Measurements from ENCODE around the gene PDZD8.

Gene PDZD8

DNA sequence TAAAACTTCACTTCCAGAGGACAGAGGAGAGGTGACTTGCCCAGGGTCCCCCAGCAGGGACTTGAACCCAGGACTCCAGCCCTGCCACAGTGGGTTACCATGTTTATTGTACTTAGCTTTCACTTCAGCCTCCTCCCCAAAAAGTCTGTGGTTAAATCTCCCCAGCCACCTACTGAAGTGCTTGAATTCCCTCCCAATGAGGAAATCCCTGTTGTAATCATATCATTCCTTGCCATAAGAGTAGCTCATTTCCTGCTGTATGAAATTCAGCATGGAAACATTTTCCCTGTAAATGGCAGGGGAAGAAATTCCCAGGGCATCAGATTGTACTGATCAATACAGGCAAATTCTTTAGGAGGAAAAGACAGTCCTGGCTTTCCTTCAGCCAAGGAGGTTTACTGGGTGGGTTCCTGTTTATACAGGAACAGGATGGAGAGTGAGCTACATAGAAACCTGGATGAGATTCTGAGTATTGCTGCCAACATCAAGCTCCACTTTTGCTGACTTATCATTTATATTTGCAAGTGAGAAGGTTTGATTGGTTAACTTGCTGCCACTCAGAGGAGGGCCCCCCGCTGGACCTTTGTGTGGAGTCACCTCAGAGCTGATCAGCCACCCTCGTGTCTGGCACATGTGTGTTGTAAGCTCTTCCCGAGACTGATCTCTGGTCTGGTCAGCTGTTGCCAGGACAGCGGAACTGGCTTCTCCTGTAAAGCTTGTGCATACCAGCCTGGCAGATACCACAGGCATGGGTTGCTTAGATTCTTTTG is 16.4 kb upstream of the PDZD8 start:
- no peak for DNase-seq (ENCODE audit: low spot score)

DNA sequence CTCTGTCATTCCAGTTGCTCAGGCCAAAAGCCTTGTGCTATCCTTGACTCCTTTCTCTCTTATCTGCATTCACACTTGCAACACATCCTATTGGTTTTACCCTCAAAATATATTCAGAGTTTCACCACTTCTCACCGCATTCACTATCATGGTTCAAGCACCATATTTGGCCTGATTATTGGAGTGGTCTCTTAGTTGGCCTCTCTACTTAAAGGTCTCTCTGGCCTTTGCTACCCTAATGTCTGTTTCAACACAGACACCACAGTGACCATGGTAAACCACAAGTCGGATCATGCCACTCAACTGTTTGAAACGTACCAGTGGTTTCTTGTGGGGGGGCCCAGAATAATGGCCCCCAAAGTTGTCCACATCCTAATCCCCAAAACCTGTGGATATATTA is 15.2 kb upstream of the PDZD8 start:
- no peak for DNase-seq (ENCODE audit: low spot score)

DNA sequence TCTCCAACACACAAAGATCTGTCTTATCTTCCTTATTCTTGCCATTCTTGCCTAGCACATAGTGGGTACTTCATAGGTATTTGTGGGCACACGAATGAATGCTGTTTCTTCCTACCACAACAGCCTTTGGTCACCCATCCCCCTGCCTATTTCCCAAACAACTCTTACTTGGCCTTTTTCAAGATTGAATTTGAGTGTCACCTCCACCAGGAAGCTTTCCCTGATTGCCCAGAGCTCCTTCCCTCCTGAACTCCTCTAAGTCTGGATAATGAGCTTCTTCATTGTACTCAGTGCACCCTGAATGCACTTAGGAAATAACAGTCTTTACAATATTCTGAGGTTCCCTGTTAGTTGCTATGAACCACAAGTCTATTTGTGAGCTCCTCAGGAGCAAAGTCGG is 11.6 kb upstream of the PDZD8 start:
- DNase-seq (ENCODE audit: low spot score), result no peak

DNA sequence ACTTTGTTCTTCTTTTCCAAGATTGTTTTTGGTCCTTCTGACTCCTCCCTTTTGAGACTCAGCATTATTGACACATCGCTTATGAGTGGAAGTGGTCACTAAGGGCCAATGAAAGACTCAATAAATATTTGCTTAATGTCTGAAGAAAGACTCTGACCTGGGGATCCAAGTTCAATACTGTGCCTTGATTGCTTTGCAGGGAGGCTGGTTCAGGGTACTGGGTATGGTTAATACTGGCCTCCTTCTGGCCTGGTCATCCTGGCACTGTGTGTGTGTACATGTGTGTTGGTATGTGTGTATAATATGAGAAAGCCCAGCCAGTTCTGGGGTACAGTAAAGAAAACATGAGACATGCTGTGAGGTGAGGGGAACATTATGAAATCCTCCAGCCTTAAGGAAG is 7.6 kb upstream of the PDZD8 start:
- DNase-seq (ENCODE audit: low spot score), result no peak

DNA sequence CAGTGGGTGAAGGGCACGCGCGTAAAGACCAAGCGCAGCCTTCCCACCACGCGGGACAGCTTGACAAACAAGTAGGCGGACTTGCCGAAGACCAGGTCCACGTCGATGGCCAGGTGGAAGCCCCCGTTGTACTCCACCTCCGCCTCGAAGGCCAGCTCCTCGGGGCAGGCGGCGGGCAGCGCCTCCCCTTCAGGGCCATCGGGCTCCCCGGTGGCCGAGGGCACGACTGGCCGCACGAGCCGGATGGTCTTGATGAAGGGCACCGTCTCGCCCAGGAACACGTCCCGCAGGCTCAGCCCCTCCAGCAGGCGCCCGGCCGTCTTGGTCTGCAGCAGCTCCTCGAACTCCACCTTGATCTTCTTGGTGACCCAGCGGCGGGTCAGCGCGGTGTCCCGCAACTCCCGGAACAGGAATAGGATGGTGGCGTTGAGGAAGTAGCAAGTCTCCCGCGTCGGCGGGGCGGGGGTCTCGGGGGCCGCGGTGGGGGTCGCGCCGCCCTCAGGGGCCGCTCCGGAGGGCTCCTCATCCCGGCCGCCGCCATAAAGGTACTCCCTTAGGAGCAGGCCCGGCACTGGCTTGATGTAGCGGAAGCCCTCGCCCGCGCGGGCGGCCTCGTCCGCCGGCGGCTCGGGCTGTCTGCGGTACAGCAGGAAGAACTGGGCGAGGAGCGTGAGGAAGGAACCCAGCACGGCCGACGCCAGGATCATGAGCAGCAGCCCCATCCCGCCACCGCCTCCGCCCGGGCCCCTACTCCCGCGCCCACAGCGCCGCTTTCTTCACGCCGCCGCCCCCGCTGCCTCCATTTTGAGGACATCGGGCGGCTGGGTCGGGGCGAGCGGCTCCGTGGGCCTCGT is 507 bp downstream of the PDZD8 start:
- DNase-seq (ENCODE audit: low spot score), result no peak

DNA sequence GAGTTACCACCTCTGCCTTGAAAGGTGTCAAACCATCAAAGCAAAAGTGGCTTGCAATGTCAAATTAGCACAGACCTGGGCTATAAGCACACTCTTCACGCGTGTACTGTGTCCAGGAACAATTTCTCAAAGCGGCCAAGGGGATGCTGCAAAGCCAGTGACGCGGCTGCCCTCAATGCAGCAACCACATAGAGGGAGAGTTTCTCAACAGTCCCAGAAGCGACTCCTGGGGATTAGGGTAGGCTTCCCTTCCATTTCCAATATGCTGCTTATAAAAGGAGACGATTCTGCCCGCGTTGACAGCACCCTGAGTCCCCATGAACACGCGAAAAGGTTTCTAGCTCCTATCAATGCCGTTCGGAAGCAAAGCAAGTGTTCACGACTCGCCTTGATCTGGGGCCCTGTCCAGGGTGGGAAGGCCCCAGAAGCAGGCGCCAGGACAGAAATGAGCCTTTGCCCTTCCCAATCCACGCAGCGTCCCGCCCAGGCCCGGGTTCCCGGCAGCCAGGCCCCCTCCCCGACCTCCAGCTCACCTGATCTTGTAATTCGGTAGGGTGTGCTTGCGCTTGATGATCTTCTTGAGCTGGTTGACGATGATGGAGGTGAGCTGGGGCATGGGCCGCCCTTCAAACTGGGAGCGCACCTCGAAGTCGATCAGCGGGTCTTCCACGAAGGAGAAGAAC is 1.3 kb downstream of the PDZD8 start:
- DNase-seq (ENCODE audit: low spot score), result peak; percentile 32

DNA sequence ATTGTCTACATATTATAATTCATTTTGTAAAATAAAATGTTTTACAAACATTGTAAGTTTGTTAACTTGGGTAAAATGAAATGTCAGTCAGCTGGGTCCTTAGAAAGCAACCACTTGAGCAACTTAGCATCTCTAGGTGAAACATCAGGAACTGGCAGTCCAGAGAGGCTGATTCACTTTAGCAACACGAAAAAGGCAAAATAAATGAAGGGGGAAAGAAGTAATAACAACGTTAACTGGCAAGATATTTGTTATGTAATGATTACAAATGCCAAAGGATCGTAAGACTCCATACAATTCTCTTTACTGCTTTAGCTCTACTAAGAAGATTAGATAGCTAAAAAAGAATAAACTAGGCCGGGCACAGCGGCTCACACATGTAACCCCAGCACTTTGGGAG is 5.0 kb downstream of the PDZD8 start:
- DNase-seq (ENCODE audit: low spot score), result no peak

DNA sequence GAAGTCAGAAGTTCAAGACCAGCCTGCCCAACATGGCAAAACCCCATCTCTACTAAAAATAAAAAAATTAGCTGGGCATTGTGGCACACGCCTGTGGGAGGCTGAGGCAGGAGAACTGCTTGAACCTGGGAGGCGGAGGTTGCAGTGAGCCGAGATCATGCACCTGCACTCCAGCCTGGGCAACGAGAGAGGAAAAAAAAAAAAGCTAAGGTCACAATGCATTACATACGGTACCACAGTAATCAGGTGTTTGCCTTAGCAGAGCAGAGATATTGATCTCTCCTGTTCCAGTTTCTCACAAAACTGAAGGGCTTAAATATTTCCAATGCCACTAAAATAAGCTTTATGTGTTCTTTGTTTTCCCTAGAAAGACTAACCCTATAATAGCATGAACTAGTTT is 7.5 kb downstream of the PDZD8 start:
- no peak for DNase-seq (ENCODE audit: low spot score)

DNA sequence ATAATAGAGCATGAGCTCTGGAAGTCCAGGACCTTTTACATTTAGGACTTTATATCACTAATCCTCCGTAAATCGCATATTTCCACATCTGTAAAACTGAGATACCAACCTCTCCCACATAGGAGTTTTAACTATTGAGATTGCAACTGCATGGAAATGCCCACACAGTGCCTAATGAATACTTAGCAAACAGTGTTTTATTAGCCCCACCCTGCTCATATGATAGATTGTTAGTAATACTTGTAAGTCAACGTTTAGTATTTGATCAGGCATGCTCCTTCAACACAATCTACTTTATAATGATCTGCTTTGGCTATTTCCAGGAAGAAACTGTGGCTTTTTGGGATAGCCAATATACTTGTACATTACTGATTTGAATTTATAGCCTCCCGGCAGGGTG is 8.5 kb downstream of the PDZD8 start:
- no peak for DNase-seq (ENCODE audit: low spot score)

DNA sequence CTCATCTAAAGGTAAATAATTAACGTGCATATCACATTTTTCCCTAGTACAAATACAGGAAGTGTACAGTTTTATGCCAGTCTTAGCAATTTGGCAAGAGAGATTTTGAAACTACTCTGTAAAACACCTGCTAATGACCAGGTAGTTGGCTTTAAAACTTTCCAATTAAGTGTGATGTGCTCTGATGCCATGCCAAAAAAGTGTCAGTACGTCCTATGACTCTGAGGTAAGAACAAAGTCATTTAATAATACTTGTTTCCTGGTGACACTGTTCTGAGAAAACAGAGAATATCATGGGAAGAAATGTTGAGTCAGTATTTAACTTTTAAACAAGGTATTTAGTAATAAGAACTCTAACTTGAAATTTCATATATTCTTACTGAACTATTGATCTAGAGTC is 9.6 kb downstream of the PDZD8 start:
- no peak for DNase-seq (ENCODE audit: low spot score)

DNA sequence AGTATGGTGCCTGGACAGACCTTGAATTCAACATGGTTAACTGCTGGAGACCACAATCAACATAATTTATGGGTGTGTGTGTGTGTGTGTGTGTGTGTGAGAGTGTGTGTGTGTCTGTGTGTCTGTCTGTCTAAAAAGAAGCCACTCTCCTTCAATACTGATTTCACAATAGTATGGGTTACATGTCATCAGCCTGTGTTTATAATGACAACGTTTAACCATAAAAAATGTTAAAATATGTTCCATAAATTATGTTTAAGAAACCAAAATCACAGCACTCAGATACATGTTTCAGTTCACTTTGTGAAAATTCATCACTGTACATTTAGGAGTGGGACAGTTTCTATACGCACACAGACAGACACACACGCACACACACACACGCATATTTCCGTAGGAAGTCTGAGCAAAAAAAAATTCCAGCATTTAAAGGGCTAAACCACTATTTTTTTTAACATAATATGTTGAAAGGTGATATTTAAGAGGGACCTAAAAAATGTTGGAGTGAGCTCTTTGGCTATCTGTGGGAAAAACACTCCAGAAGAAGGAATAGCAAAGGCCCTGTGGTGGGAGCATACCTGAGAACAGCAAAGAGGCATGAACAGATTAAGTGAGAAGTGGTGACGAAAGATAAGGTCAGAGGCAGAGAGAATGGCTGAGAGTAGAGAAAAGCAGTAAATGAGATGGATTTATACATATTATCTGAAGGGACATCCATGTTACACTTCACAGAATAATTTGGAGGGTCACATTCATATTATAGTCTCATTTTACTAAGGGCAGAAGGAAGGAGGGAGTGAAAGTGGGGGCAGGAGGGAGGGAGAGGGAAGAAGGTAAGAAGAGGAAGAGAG is 10.9 kb downstream of the PDZD8 start:
- no peak for DNase-seq (ENCODE audit: low spot score)

DNA sequence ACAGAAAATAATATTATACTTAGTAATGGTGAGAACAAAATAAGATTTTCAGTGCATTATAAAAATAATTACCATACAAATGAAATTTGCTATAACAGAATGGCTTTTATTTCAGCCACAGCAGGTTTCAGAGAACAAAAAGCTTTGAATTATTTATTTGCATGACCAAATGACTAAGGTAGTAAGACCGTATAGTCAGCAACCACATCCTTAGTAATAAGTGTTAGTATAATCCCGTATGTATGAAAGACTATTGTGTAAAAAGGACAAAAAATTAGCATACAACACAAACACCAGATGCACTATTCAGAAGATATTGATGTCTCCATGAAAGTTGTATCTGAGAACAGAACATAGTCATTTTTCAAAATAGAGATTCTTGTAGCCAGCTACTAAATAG is 12.2 kb downstream of the PDZD8 start:
- no peak for DNase-seq (ENCODE audit: low spot score)

DNA sequence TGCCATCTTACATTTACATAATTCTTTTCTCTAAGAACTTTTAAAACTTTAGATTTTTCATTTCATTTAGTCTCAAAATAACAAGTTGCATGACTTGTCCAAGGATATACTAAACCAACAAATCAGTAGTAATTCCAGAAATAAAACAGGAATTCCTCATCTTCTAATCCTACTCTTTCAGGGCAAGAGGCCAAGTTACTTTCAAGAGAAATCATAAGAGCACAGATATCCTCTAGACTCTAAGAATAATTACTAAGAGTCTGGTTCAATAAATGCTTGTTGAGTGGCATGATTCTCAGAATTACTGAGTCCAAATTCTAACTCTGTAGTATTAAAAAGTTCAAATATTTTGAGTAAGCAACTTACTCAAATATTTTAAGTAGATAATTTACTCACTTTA is 12.9 kb downstream of the PDZD8 start:
- no peak for DNase-seq (ENCODE audit: low spot score)

DNA sequence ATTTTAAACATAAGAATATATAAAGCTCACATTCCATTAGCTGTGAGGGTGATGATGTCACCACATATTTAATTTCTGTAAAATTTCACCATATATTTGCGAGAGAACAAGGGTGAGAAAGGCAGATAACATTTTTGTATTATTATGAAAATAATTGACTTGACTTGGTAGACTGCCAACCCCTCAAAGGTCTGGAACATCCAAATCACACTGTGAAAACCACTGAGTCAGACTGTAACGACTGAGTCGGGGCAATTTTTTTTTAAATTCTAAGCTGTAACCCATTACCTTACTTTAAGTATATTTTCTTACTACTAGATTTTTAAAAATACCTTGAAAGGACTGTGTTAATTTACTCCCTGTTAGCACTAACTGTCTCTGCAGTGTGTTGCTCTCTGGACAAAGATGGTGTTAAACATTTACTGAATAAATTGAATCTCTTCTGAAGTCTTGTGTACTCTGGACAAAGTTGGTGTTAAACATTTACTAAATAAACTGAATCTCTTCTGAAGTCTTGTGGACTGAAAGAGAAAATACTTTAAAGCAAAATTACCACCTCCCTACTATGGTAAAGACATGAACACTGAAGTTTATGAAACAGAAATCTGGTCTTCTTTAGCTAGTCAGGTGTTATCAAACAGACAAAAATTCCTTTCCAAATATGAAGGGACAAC is 14.1 kb downstream of the PDZD8 start:
- DNase-seq (ENCODE audit: low spot score), result no peak

DNA sequence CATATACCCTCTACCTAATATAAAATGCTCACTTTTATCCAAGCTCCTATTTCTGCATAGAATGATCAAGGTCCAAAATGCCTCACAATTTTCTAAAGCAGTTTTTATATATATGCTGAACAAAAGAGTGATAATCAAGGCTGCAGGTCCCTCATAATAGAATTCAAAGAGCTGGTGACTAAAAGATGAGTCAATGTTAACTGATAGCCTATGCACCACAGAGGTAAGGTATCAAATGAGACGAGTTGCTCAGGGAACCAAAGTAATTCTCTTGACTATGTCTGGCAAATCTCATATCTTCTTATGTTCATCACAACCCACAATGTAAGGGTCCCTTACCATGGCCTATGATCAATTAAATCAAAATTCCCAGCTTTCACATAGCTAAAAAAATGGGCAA is 15.2 kb downstream of the PDZD8 start:
- DNase-seq (ENCODE audit: low spot score), result no peak

DNA sequence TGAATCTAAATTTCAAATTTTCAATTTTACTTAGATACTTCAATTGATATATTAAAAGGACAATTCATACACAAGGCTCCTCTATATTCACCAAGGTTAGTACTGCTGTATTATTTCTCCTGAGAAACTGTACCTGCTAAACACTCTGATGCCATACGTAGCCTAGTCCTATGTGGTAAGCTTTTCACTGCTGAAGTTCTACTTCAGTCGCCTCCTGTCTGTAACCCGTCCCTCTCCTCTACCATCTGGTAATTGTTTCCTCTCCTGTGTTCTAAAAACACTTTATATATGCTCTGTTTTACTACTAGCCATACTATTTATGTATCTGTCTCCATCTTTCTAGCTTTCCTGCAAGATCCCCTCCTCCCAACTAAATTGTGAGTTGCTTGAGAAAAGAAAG is 20.2 kb downstream of the PDZD8 start:
- no peak for DNase-seq (ENCODE audit: low spot score)

DNA sequence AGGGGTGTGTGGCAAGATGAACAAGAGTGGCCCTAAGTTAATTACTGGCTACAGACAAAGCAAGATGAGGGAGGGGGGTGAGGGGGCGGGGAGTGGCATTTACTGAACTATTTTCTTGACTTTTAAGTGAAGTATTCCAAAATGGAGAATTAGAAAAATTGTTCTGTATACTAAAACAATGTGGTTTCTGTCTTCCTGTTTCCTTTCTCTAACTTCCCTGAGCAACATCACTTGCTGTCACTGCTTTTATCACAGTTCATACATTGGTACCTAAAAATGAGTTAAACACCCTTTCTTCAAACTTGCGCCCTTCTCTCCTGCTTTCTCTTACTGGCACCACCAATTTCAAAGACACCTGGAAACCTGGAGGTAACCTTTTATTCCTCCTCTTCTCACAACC is 21.6 kb downstream of the PDZD8 start:
- no peak for DNase-seq (ENCODE audit: low spot score)

DNA sequence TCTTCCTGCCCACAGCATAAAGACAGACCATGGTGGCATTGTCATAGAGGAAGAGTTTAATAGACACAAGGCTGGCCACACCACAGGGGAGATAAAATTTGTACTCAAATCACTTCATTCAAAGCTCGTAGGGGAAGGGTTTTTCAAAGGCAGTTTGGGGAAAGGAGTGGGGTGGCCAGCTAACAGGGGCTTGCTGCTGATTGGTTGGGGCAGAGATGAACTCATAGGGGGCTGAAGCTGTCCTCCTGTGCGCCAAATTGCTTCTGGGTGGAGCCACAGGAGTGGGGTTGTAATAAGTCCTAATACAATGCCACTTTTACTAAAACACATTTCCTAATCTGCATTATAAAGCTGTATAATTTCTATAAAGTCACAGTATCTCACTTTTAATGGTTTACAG is 22.5 kb downstream of the PDZD8 start:
- DNase-seq (ENCODE audit: low spot score), result no peak

DNA sequence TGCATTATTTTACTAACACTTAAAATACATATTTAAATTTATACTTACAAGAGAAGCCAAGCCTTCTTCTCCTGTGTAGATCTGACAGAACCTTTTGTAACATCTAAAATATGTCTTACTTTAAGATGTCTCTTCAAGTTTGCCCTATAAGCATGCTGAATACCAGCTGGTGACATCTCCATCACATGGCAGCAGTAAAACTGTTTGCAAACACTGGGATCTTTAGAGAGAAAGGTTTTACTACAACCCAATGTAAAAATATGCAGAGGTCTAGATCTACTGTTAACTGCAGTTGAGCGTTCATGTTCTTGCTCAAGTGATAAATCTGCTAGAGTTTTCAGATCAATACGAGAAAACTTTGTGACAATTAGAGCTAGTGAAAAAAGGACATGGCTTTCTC is 23.2 kb downstream of the PDZD8 start:
- DNase-seq (ENCODE audit: low spot score), result no peak

DNA sequence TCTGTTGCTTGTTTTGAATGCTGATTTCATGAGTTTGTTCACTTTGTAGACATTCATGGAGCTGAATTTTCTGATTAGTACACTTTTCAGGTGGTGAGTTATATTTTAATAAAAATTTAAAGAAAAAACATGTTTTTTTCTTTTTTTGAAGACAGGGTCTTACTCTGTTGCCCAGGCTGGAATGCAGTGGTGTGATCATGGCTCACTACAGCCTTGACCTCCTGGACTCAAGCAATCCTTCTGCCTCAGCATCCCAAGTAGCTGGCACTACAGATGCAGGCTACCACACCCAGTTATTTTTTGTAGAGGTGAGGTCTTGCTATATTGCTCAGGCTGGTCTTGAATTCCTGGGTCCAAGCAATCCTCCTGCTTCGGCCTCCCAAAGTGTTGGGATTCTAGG is 23.7 kb downstream of the PDZD8 start:
- no peak for DNase-seq (ENCODE audit: low spot score)

DNA sequence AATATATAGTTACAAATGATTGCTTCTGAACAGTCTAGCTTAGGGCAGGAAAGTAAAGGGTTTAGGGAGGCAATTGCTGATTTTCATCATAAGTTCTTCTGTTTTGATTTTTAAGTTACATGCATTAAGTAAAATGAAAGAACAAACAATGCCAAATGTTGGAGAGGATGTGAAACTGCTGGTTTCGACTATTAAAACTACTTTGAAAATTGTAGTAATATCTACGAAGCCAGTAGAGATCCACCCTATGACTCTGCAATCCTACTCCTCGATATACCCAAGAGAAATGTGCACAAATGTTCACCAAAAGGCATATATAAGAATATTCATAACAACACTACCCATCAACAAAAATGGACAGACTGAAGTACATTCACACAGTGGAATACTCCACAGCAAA is 24.3 kb downstream of the PDZD8 start:
- DNase-seq (ENCODE audit: low spot score), result no peak

DNA sequence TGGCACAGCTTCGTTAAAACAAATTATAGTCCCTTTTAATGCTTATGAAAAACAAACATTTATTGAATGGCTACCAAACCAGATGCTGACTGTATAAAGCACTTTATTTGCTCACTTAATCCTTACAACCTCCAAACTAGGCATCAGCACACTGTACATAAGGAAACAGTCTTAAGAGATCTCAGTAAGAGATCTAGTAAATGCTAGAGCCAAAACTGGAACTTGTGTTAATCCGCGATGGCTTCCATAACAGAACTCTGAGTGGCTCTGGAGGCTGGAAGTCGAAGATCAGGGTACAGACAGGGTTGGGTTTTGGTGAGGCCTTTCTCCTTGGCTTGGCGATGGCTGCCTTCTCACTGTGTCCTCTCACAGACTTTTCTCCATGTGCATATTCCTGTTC is 27.0 kb downstream of the PDZD8 start:
- DNase-seq (ENCODE audit: low spot score), result no peak

All from CD4-positive, alpha-beta T cell treated with Interleukin-6 at 100 ng/mL for 8 hours (primary cell).